OCI-LY7 (cell line): Measurements from ENCODE around the gene MAN1C1. TPM values are rescaled to one million over a fixed set of nuclear protein-coding genes. Genes with fewer than 3 reads are reported as not detected.

Experiments
- BruUV-seq: library from RNA; stranded (reverse); fragments of 400-500 nt; replicated peaks from 2 replicates; lab custom pipeline; 2021; lab: Mats Ljungman, UMichigan
- CTCF ChIA-PET: fragments of 300-600 bp; sonication (Branson Sonifier 250); formaldehyde crosslinking; loops from one replicate; lab custom pipeline; 2022; ENCODE audit warnings: antibody characterized with exemption; ENCODE audit not compliant: unreplicated experiment; lab: Charles Lee
- POLR2A ChIA-PET: fragments of 300-600 bp; sonication (Branson Sonifier 250); formaldehyde crosslinking; loops from one replicate; lab custom pipeline; 2022; ENCODE audit warnings: antibody characterized with exemption; lab: Charles Lee
- DNase-seq: peaks from one replicate; pipeline ENCODE4 v3.0.0-alpha.2; 2015; ENCODE audit warnings: low spot score
- H2AFZ ChIP-seq: fragments of 200-600 bp; sonication (generic), shearing (Covaris generic); 2 replicates; pipeline ENCODE4 v1.6.1; 2014; ENCODE audit warnings: mild to moderate bottlenecking, antibody characterized with exemption, low read length, moderate library complexity
- H3K27ac ChIP-seq: fragments of 200-600 bp; sonication (generic); 2 replicates; pipeline ENCODE4 v1.5.1; 2014; ENCODE audit warnings: mixed run types, low read depth, mild to moderate bottlenecking, moderate library complexity, low read length, inconsistent platforms; ENCODE audit not compliant: poor library complexity, severe bottlenecking
- H3K36me3 ChIP-seq: fragments of 200-600 bp; sonication (generic); 2 replicates; pipeline ENCODE4 v1.6.1; 2014; ENCODE audit warnings: mild to moderate bottlenecking, antibody characterized with exemption, low read length, moderate library complexity, mixed read lengths; ENCODE audit not compliant: insufficient read depth
- H3K4me1 ChIP-seq: fragments of 200-600 bp; sonication (generic); 2 replicates; pipeline ENCODE4 v1.5.1; 2014; ENCODE audit warnings: mild to moderate bottlenecking, low read length; ENCODE audit not compliant: insufficient read depth, poor library complexity, severe bottlenecking
- H3K4me2 ChIP-seq: fragments of 200-600 bp; sonication (generic); 2 replicates; pipeline ENCODE4 v1.6.1; 2014; ENCODE audit warnings: mild to moderate bottlenecking, low read length
- H3K4me3 ChIP-seq: fragments of 200-600 bp; sonication (generic); 2 replicates; pipeline ENCODE4 v1.5.1; 2014; ENCODE audit warnings: mild to moderate bottlenecking, low read depth, low read length; ENCODE audit not compliant: poor library complexity, severe bottlenecking
- H3K79me2 ChIP-seq: fragments of 200-600 bp; sonication (generic); 2 replicates; pipeline ENCODE4 v1.6.1; 2016; ENCODE audit warnings: low read depth, mild to moderate bottlenecking, low read length, moderate library complexity, mixed read lengths; ENCODE audit not compliant: insufficient read depth
- H3K9me2 ChIP-seq: fragments of 200-600 bp; sonication (generic); 2 replicates; pipeline ENCODE4 v1.6.1; 2016; ENCODE audit warnings: mild to moderate bottlenecking, low read length, mixed read lengths; ENCODE audit not compliant: insufficient read depth
- H3K9me3 ChIP-seq: fragments of 200-600 bp; sonication (generic); 2 replicates; pipeline ENCODE4 v1.6.1; 2014; ENCODE audit warnings: mild to moderate bottlenecking, mixed run types, low read length, mixed read lengths
- H4K20me1 ChIP-seq: fragments of 200-600 bp; sonication (generic); 2 replicates; pipeline ENCODE4 v1.6.1; 2014; ENCODE audit warnings: mild to moderate bottlenecking, antibody characterized with exemption, low read length, moderate library complexity, mixed read lengths; ENCODE audit not compliant: insufficient read depth
- CTCF ChIP-seq: fragments of 200-600 bp; sonication (generic); conservative IDR thresholded peaks from 2 replicates; pipeline ENCODE4 v1.5.1; 2014; ENCODE audit warnings: mild to moderate bottlenecking, antibody characterized with exemption, low read length, moderate library complexity, mixed read lengths
- EZH2phosphoT487 ChIP-seq: fragments of 200-600 bp; sonication (generic); IDR thresholded peaks from 2 replicates; pipeline ENCODE4 v1.6.1; 2018; ENCODE audit warnings: low read depth, borderline replicate concordance, mild to moderate bottlenecking, mixed run types, antibody characterized with exemption, low read length, moderate library complexity, mixed read lengths
- intact Hi-C: fragments of 100-400 bp; cut with micrococcal nuclease; formaldehyde crosslinking; loops from one replicate; pipeline ENCODE4 v1.10.0; 2022; ENCODE audit not compliant: unreplicated experiment
- total RNA-seq, 2 experiments: library from RNA; depleted of rRNA in 1 of 2; stranded (reverse); fragments of >200 nt in 1 of 2; shearing (Covaris generic) in 1 of 2; gene quantifications; 2 replicates each; pipeline ENCODE4 v1.2.3, GENCODE V29; 2014 to 2022

Gene MAN1C1
- total RNA-seq, 2 experiments from 2014 or later = 3.0 to 4.9 TPM

GRCh38 chr1:25677193-25677773, 60.7 kb downstream of the MAN1C1 start:
- Histone ChIP-seq H4K20me1 (no peaks in the 10 kb centered on the region), H2AFZ (no peak overlapping the region), H3K36me3 (no peaks in the 10 kb centered on the region), H3K9me3 (no peaks in the 10 kb centered on the region), H3K4me3 (no peak overlapping the region), H3K9me2 (no peaks in the 10 kb centered on the region), H3K4me2 (no peak overlapping the region), H3K4me1 (peaks cover 39% of the 10 kb centered on the region), H3K27ac (no peak overlapping the region), H3K79me2 (no peaks in the 10 kb centered on the region)
- CTCF ChIA-PET = interaction anchor here (0.7 kb wide), 1 partner anchor 105 kb away, joined by 4 read pairs; no protein-coding TSS in a partner anchor
- POLR2A ChIA-PET = interaction anchor here (0.6 kb wide), 1 partner anchor 123 kb away, joined by 8 read pairs; no protein-coding TSS in a partner anchor
- intact Hi-C loops = no loop called here
- BruUV-seq = no TSS peak
- DNase-seq = no peak
- TF ChIP-seq EZH2phosphoT487 = no peak
- no peak for TF ChIP-seq CTCF

GRCh38 chr1:25679171-25679570, 62.6 kb downstream of the MAN1C1 start:
- H4K20me1 ChIP-seq = no peaks in the 10 kb centered on the region
- no peaks in the 10 kb centered on the region for H3K36me3 ChIP-seq
- H3K9me3 ChIP-seq = no peaks in the 10 kb centered on the region
- no peak overlapping the region for H3K27ac ChIP-seq
- ChIA-PET CTCF (no interaction called here), POLR2A (interaction anchor here (0.5 kb wide), 1 partner anchor 198 kb away, joined by 3 read pairs; no protein-coding TSS in a partner anchor)
- H3K4me1 ChIP-seq = peaks cover 40% of the 10 kb centered on the region
- H3K4me3 ChIP-seq = no peak overlapping the region
- no TSS peak for BruUV-seq
- H3K4me2 ChIP-seq = no peak overlapping the region
- no peaks in the 10 kb centered on the region for H3K79me2 ChIP-seq
- no peak for DNase-seq
- H2AFZ ChIP-seq = no peak overlapping the region
- H3K9me2 ChIP-seq = no peaks in the 10 kb centered on the region
- no peak for TF ChIP-seq CTCF
- TF ChIP-seq EZH2phosphoT487 = no peak
- intact Hi-C loops = no loop called here

- Histone ChIP-seq H3K9me3 (no peaks in the 10 kb centered on the region), H3K9me2 (no peaks in the 10 kb centered on the region), H3K4me2 (no peak overlapping the region), H3K36me3 (no peaks in the 10 kb centered on the region), H2AFZ (no peak overlapping the region), H3K4me1 (peaks cover 36% of the 10 kb centered on the region), H4K20me1 (no peaks in the 10 kb centered on the region), H3K4me3 (no peak overlapping the region), H3K79me2 (no peaks in the 10 kb centered on the region), H3K27ac (no peak overlapping the region)
- CTCF ChIA-PET = no interaction called here
- intact Hi-C loops = no loop called here
- POLR2A ChIA-PET = no interaction called here
- no peak for DNase-seq
- TF ChIP-seq CTCF = no peak
- no TSS peak for BruUV-seq
Observed at GRCh38 chr1:25680701-25681100, 64.1 kb downstream of the MAN1C1 start.
